HG02973 (cell line): ENCODE data around the gene SSX2IP.

Experiments used
- ATAC-seq: cut with Tn5 transposase; IDR thresholded peaks from one replicate; pipeline ENCODE4 v1.9.1; 2021; ENCODE audit warnings: moderate library complexity; ENCODE audit not compliant: unreplicated experiment

The SSX2IP gene

GRCh38 chr1:84711869-84712268 is 21.6 kb upstream of the SSX2IP start:
- no peak for ATAC-seq

- ATAC-seq: no peak
Measured at GRCh38 chr1:84711121-84711520, 20.9 kb upstream of the SSX2IP start.

- ATAC-seq: no peak
Measured at GRCh38 chr1:84709131-84709530, 18.9 kb upstream of the SSX2IP start.

GRCh38 chr1:84708031-84708430 is 17.8 kb upstream of the SSX2IP start:
- no peak for ATAC-seq

- no peak for ATAC-seq
Measured at GRCh38 chr1:84705513-84705912, 15.3 kb upstream of the SSX2IP start.

GRCh38 chr1:84704872-84705417 is 14.7 kb upstream of the SSX2IP start:
- no peak for ATAC-seq

GRCh38 chr1:84703431-84703830 is 13.2 kb upstream of the SSX2IP start:
- no peak for ATAC-seq

GRCh38 chr1:84702143-84702542 is 11.9 kb upstream of the SSX2IP start:
- ATAC-seq: no peak

- ATAC-seq: no peak
Measured at GRCh38 chr1:84701376-84701775, 11.1 kb upstream of the SSX2IP start.

GRCh38 chr1:84700070-84700469 is 9.8 kb upstream of the SSX2IP start:
- ATAC-seq: peak; percentile 47

GRCh38 chr1:84698151-84699110 is 8.2 kb upstream of the SSX2IP start:
- ATAC-seq: no peak

- no peak for ATAC-seq
Measured at GRCh38 chr1:84693785-84694184, 3.5 kb upstream of the SSX2IP start.

GRCh38 chr1:84693005-84693404 is 2.7 kb upstream of the SSX2IP start:
- ATAC-seq: no peak

GRCh38 chr1:84692391-84692790 is 2.1 kb upstream of the SSX2IP start:
- no peak for ATAC-seq

- no peak for ATAC-seq
Measured at GRCh38 chr1:84691122-84691783, 992 bp upstream of the SSX2IP start.

- peak; percentile 27 for ATAC-seq
Measured at GRCh38 chr1:84689514-84690396, 506 bp downstream of the SSX2IP start.

- ATAC-seq: no peak
Measured at GRCh38 chr1:84688463-84689061, 1.7 kb downstream of the SSX2IP start.

GRCh38 chr1:84687714-84688462 is 2.4 kb downstream of the SSX2IP start:
- no peak for ATAC-seq

- ATAC-seq: no peak
Measured at GRCh38 chr1:84686223-84686622, 4.0 kb downstream of the SSX2IP start.

- no peak for ATAC-seq
Measured at GRCh38 chr1:84683508-84683907, 6.8 kb downstream of the SSX2IP start.
